Nephron progenitor cell (in vitro differentiated cells): ENCODE data around the gene CIB2.
A peak's percentile ranks its signal among the peaks of the same experiment; 100 is the strongest.

ENCODE experiments used
- DNase-seq: peaks from one replicate; pipeline ENCODE4 v3.0.0; 2021
- H3K27ac Mint-ChIP-seq: 2 replicates; pipeline ENCODE4 v1.8.0; 2021; ENCODE audit warnings: mild to moderate bottlenecking, moderate library complexity, mixed read lengths
- H3K27me3 Mint-ChIP-seq: 2 replicates; pipeline ENCODE4 v1.8.0; 2021; ENCODE audit warnings: mild to moderate bottlenecking, low read depth, mixed read lengths; ENCODE audit not compliant: poor library complexity
- H3K36me3 Mint-ChIP-seq: 2 replicates; pipeline ENCODE4 v1.8.0; 2021; ENCODE audit warnings: low read depth, mixed read lengths
- H3K4me1 Mint-ChIP-seq: 2 replicates; pipeline ENCODE4 v1.8.0; 2021; ENCODE audit warnings: mixed read lengths
- H3K4me3 Mint-ChIP-seq: 2 replicates; pipeline ENCODE4 v1.8.0; 2021; ENCODE audit warnings: mild to moderate bottlenecking, moderate library complexity, mixed read lengths
- H3K9me3 Mint-ChIP-seq: 2 replicates; pipeline ENCODE4 v1.8.0; 2021; ENCODE audit warnings: mild to moderate bottlenecking, moderate library complexity, mixed read lengths
- TF ChIP-seq, protein P1 (sequence below): fragments of 200-600 bp; sonication (generic); IDR thresholded peaks from 2 replicates; pipeline ENCODE4 v1.5.0; 2021; ENCODE audit warnings: antibody characterized with exemption

The CIB2 gene

DNA sequence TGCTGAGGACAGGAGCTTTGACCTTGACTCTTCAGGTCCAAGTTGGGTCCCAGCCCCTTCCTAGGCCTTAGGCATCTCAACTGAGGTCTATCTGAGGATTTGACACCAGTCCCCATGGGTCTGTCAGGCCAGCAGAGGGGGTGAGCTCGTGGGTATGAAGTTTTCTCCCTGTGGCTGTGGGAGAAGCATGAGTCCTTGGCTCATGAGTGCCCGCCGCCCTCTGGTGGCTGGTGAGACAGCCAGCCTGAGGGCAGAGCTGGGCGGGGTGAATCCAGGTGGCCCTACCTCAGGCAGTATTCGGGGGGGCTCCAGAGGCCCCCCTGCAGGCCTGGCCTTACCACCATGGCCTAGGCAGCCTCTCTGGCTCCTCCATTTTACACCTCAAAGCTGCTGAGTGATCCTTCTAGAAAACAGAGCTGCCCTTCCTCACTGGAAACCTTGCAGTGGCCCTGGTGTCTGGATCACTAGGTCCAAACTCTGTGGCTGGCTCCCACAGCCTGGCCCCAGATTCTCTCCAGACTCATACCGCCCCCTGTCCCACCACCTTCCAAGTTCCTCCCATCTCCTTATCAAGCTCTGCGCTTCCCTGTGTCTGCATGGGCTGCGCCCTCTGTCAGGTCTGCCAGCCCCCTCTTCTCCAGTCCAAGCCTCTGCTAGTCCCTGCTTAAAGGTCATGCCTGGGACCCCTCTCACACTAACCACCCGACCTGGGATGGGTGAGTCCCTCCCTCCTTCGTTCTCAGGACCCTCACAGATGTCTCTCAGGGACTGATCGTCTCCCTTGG lies 22.8 kb downstream of the CIB2 start:
- no peaks in the 10 kb centered on the region for H3K27me3 Mint-ChIP-seq
- peak; percentile 74 for DNase-seq
- TF ChIP-seq, protein P1, sequence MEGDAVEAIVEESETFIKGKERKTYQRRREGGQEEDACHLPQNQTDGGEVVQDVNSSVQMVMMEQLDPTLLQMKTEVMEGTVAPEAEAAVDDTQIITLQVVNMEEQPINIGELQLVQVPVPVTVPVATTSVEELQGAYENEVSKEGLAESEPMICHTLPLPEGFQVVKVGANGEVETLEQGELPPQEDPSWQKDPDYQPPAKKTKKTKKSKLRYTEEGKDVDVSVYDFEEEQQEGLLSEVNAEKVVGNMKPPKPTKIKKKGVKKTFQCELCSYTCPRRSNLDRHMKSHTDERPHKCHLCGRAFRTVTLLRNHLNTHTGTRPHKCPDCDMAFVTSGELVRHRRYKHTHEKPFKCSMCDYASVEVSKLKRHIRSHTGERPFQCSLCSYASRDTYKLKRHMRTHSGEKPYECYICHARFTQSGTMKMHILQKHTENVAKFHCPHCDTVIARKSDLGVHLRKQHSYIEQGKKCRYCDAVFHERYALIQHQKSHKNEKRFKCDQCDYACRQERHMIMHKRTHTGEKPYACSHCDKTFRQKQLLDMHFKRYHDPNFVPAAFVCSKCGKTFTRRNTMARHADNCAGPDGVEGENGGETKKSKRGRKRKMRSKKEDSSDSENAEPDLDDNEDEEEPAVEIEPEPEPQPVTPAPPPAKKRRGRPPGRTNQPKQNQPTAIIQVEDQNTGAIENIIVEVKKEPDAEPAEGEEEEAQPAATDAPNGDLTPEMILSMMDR: peak; percentile 68
- H3K4me1 Mint-ChIP-seq: peaks cover 34% of the 10 kb centered on the region
- H3K27ac Mint-ChIP-seq: no peak overlapping the region
- H3K36me3 Mint-ChIP-seq: peaks cover 6% of the 10 kb centered on the region
- H3K9me3 Mint-ChIP-seq: no peaks in the 10 kb centered on the region
- no peak overlapping the region for H3K4me3 Mint-ChIP-seq

DNA sequence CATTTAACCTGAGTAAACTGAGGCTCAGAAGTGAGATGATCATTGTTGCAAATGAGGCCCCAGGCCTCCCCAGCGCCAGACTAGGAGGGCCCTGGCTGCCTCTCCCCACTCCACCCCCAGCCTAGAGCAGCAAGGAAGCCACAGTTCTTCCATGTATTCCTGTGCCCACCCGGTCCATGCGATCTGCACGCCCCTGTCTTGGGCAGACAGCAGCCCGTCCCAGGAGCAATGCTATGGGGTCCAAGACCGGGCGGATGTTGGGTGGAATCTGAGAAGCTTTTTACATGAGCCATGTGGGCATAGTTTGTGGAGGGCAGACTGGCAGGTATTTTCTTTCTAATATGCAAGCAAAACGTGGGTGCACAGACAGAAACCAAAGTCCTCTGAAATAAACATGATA lies 23.8 kb downstream of the CIB2 start:
- H3K27me3 Mint-ChIP-seq: no peaks in the 10 kb centered on the region
- no peak for DNase-seq
- TF ChIP-seq, protein P1: no peak
- H3K4me3 Mint-ChIP-seq: no peak overlapping the region
- peaks cover 6% of the 10 kb centered on the region for H3K36me3 Mint-ChIP-seq
- H3K27ac Mint-ChIP-seq: no peak overlapping the region
- peaks cover 31% of the 10 kb centered on the region for H3K4me1 Mint-ChIP-seq
- no peaks in the 10 kb centered on the region for H3K9me3 Mint-ChIP-seq

DNA sequence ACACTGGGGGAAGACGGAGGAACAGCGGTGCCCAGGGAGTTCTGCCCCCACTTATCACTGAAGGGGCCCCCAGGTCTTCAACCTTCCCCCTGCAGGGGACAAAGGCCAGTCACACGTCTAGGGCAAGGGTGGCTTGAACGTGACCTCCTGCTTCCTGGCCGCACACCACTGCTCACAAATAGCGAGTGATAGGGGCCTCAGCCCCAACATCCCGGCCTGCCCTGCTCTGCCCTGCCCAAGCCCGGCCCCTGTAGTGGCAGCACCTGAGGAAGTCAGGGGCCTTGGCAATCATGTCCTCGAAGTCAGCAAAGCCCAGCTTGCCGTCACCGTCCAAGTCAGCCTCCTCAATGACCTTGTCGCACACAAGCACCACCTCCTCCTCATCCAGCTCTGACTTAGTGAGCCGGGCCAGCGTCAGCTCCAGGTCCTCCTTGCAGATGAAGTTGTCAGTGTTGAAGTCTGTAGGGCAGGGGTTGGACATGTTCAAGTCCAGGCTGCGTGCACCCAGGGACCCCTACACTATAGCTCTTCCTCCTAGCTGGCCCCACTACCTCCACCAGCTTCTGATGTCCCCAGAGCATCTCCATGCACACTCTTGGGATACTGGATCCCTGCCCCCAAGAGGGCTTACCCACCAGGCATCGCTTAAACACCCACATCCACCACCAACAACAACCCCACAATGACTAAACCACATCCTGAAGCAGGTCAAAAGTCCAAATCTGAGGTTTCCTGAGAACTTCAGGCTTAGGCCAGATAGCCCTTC lies 25.6 kb downstream of the CIB2 start:
- H3K9me3 Mint-ChIP-seq: no peaks in the 10 kb centered on the region
- H3K27ac Mint-ChIP-seq: peak overlapping the region; percentile 81
- TF ChIP-seq, protein P1: no peak
- H3K4me3 Mint-ChIP-seq: no peak overlapping the region
- peaks cover 6% of the 10 kb centered on the region for H3K36me3 Mint-ChIP-seq
- no peaks in the 10 kb centered on the region for H3K27me3 Mint-ChIP-seq
- DNase-seq: no peak
- H3K4me1 Mint-ChIP-seq: peaks cover 31% of the 10 kb centered on the region

DNA sequence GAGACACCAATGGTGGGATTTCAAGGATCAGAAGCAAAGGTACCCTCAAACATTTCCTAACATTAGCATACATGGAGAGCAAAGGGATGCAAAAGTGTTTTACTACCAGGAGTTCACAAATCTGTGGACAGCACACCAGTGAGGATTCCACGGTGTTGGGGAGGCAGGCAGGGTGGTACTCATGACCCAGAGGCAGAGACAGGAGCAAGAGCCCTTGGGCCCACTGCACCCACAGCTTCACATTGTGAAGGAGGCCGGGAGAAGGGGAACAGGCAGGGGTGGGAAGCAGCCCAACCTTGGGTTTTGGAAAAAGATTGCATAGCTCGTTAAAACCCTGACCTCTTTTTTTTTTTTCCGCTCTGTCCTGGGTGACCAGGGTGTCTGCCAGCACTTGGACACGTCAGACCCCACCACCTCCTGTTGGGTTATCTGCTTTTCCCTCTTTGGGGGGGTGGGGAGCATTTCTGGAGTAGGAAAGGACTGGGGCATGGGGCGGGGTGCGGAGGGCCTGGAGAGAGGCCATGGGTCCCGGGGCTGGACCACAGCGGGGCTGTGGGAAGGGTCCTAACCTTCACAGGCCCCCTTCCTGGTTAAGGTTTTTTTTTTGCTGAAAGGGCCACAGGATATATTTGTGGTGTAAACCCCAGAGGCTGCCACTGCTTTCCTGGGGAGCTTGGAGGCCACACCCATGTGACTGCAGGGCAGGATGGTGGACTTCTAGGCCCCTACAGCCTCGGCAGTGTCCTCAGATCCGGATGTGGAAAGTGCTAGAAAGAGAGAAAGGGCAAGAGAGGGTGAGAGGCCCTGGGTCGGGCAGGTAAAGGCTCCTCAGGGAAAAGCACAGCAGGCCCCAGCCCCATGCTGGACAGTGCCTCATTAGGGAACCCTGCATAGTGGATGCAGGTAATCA lies 26.4 kb downstream of the CIB2 start:
- TF ChIP-seq, protein P1: no peak
- H3K9me3 Mint-ChIP-seq: no peaks in the 10 kb centered on the region
- peak overlapping the region; percentile 26 for H3K4me3 Mint-ChIP-seq
- H3K36me3 Mint-ChIP-seq: peaks cover 6% of the 10 kb centered on the region
- H3K4me1 Mint-ChIP-seq: peaks cover 26% of the 10 kb centered on the region
- peak overlapping the region; percentile 54 for H3K27ac Mint-ChIP-seq
- DNase-seq: no peak
- no peaks in the 10 kb centered on the region for H3K27me3 Mint-ChIP-seq

DNA sequence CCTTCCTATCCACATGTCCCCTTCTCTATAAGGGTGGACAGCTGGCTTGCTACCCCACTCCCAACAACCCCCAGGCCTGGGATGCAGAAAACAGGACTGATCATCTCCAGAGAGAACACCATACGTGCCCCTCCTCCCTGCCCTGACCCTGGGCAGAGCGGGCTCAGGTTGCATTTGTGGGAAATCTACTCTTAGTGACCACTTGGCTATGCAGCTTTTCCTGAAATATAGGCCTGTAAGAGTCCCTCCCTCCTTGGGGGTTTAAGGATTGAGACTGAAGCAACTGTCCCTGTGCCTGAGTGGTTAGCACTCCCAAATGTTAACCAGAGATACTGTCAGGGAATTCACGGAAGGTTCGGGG lies 27.1 kb downstream of the CIB2 start:
- TF ChIP-seq, protein P1: no peak
- Mint-ChIP-seq H3K9me3 (no peaks in the 10 kb centered on the region), H3K27ac (peak overlapping the region; percentile 54), H3K4me1 (peaks cover 25% of the 10 kb centered on the region), H3K27me3 (no peaks in the 10 kb centered on the region), H3K36me3 (peaks cover 6% of the 10 kb centered on the region), H3K4me3 (peak overlapping the region; percentile 26)
- DNase-seq: no peak
